Naive thymus-derived CD4-positive, alpha-beta T cell (primary cell): ENCODE results near the gene RLBP1. TPM values are rescaled to one million over a fixed set of nuclear protein-coding genes. Genes with fewer than 3 reads are reported as not detected.

Experiments
- ATAC-seq: fragments of 150-1000 bp; cut with Tn5 transposase; 2 replicates; pipeline ENCODE4 v1.10.0; 2021; ENCODE audit warnings: mild to moderate bottlenecking, moderate library complexity
- CTCF ChIA-PET: fragments of 350-600 bp; sonication (Branson Sonifier 250); formaldehyde crosslinking; loops from one replicate; lab custom pipeline; 2021; ENCODE audit warnings: antibody characterized with exemption; lab: Charles Lee
- POLR2A ChIA-PET: fragments of 350-600 bp; sonication (Branson Sonifier 250); formaldehyde crosslinking; loops from one replicate; lab custom pipeline; 2021; ENCODE audit warnings: antibody characterized with exemption, inconsistent platforms; lab: Charles Lee
- DNase-seq, 9 donors: peaks; one replicate each; pipeline versions ENCODE4 v3.0.0 to v3.0.0-alpha.2; 2020 to 2022; ENCODE audit warnings: mixed read lengths in 1 of 9
- H3K27ac ChIP-seq: one replicate; pipeline ENCODE4 v1.7.0; 2013; ENCODE audit warnings: mild to moderate bottlenecking, low read depth, low read length, moderate library complexity
- H3K27me3 ChIP-seq, 2 donors: one replicate each; pipeline ENCODE4 v1.7.0; 2013; ENCODE audit warnings: low read length in 2 of 2, mild to moderate bottlenecking in 2 of 2, moderate library complexity in 2 of 2; ENCODE audit not compliant: control insufficient read depth in 2 of 2, insufficient read depth in 2 of 2
- H3K36me3 ChIP-seq, 3 experiments: 1 replicate in 2 of 3; 2 replicates in 1 of 3; pipeline ENCODE4 v1.7.0; 2013; ENCODE audit warnings: low read length in 3 of 3, mild to moderate bottlenecking in 3 of 3, moderate library complexity in 1 of 3; ENCODE audit not compliant: insufficient read depth in 3 of 3, control insufficient read depth in 2 of 3
- H3K4me1 ChIP-seq, 2 donors: one replicate each; pipeline ENCODE4 v1.7.0; 2013; ENCODE audit warnings: low read length in 2 of 2, mild to moderate bottlenecking in 2 of 2, moderate library complexity in 1 of 2; ENCODE audit not compliant: control insufficient read depth in 2 of 2, insufficient read depth in 2 of 2
- H3K4me3 ChIP-seq: 2 replicates; pipeline ENCODE4 v1.7.0; 2013; ENCODE audit warnings: mild to moderate bottlenecking, low read length
- H3K9me3 ChIP-seq, 3 experiments: 1 replicate in 2 of 3; 2 replicates in 1 of 3; pipeline ENCODE4 v1.7.0; 2013; ENCODE audit warnings: low read length in 3 of 3; ENCODE audit not compliant: control insufficient read depth in 2 of 3
- H3K27ac Mint-ChIP-seq, 9 donors: one replicate each; pipeline ENCODE4 v1.8.0; 2020 to 2022; ENCODE audit warnings: mixed read lengths in 9 of 9, mild to moderate bottlenecking in 8 of 9, moderate library complexity in 5 of 9, inconsistent platforms in 2 of 9
- H3K27me3 Mint-ChIP-seq, 5 donors: one replicate each; pipeline ENCODE4 v1.8.0; 2021 to 2022; ENCODE audit warnings: mixed read lengths in 5 of 5, mild to moderate bottlenecking in 1 of 5
- H3K36me3 Mint-ChIP-seq, 5 donors: one replicate each; pipeline ENCODE4 v1.8.0; 2020 to 2022; ENCODE audit warnings: mixed read lengths in 5 of 5, mild to moderate bottlenecking in 3 of 5, inconsistent platforms in 1 of 5
- H3K4me1 Mint-ChIP-seq, 7 donors: one replicate each; pipeline ENCODE4 v1.8.0; 2020 to 2022; ENCODE audit warnings: mixed read lengths in 7 of 7, mild to moderate bottlenecking in 3 of 7, inconsistent platforms in 1 of 7
- H3K4me3 Mint-ChIP-seq, 10 donors: one replicate each; pipeline ENCODE4 v1.8.0; 2020 to 2022; ENCODE audit warnings: mild to moderate bottlenecking in 10 of 10, mixed read lengths in 10 of 10, moderate library complexity in 6 of 10, inconsistent platforms in 2 of 10
- H3K9me3 Mint-ChIP-seq, 11 donors: one replicate each; pipeline ENCODE4 v1.8.0; 2020 to 2022; ENCODE audit warnings: mixed read lengths in 11 of 11, mild to moderate bottlenecking in 4 of 11, inconsistent platforms in 1 of 11, moderate library complexity in 1 of 11
- intact Hi-C, 2 donors: fragments of 100-400 bp; cut with micrococcal nuclease; formaldehyde crosslinking; loops; one replicate each; pipeline ENCODE4 v1.15.1; 2023
- polyA plus RNA-seq, 2 donors: library from polyadenylated mRNA; unstranded; fragments of 300-500 nt; fragmentation: Illumina TruSeq; gene quantifications; one replicate each; pipeline ENCODE4 v1.2.3, GENCODE V29; 2021
- total RNA-seq, 6 experiments: library from RNA in 5 of 6; stranded (reverse) in 5 of 6; gene quantifications; 1 replicate in 5 of 6; 2 replicates in 1 of 6; pipeline ENCODE4 v1.2.3 and lab custom pipeline; 2021 to 2026

RLBP1 gene
- total and polyA plus RNA-seq, 7 experiments from 2014 or later = not detected

DNA sequence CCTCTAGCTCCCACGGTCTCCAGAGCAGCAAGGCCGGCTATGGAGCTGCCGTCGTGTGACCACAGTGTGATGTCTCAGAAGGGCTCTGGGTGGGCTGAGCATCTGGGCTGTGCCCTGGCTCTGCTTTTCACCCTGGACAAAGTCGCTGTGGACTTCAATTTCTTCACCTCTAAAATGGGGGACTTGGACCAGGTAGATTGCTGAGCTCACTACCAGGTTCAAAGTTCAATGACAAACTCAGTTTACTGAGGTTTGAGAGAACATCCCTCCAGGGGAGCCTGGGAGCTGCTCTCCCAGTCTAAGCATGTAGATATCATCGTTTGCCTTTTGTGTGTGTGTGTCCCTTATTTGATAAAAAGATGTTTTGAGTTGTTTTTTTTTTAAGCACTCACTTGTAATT is 25.1 kb downstream of the RLBP1 start:
- Histone ChIP-seq H3K4me1 (no peaks in the 10 kb centered on the region), H3K4me3 (no peak overlapping the region), H3K27ac (no peak overlapping the region), H3K36me3 (peaks cover 5 to 65% (median 20%) of the 10 kb centered on the region in 3 experiments), H3K9me3 (no peaks in the 10 kb centered on the region), H3K27me3 (no peaks in the 10 kb centered on the region)
- intact Hi-C loops = no loop called here
- no peak overlapping the region for H3K4me3 Mint-ChIP-seq
- H3K36me3 Mint-ChIP-seq = peaks cover 12 to 50% (median 14%) of the 10 kb centered on the region in 5 donors
- ChIA-PET POLR2A (no interaction called here), CTCF (no interaction called here)
- no peaks in the 10 kb centered on the region for H3K27me3 Mint-ChIP-seq
- DNase-seq (no peak), ATAC-seq (no peak)
- no peak overlapping the region for H3K27ac Mint-ChIP-seq
- H3K4me1 Mint-ChIP-seq = peaks cover 0 to 7% (median 0%) of the 10 kb centered on the region in 7 donors
- H3K9me3 Mint-ChIP-seq = no peaks in the 10 kb centered on the region

DNA sequence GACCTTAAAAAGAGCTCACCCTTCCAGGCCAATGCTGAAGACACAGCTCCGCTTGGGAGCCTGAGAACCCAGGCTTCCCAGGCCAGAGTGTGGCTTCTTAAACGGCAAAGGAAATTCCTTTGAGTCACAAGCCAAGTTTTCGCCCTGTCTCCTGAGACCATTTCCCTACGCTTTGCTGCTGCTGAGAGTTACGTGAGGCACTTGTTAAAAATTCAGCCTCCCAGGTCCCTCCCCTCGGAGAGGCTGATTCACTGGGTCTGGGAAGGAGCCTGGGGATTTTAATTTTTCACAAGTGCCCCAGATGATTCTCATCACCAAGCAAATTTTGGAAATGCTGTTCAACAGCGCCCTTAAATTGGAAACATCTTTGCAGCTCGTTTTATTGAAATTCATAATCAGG is 25.5 kb downstream of the RLBP1 start:
- Mint-ChIP-seq H3K4me3 (no peak overlapping the region), H3K4me1 (peaks cover 0 to 7% (median 0%) of the 10 kb centered on the region in 7 donors), H3K9me3 (no peaks in the 10 kb centered on the region), H3K27ac (no peak overlapping the region), H3K27me3 (no peaks in the 10 kb centered on the region), H3K36me3 (peaks cover 14 to 52% (median 16%) of the 10 kb centered on the region in 5 donors)
- Histone ChIP-seq H3K27me3 (no peaks in the 10 kb centered on the region), H3K27ac (no peak overlapping the region), H3K9me3 (no peaks in the 10 kb centered on the region), H3K4me3 (no peak overlapping the region), H3K36me3 (peaks cover 5 to 69% (median 20%) of the 10 kb centered on the region in 3 experiments), H3K4me1 (no peaks in the 10 kb centered on the region)
- intact Hi-C loops = no loop called here
- DNase-seq (no peak), ATAC-seq (no peak)
- ChIA-PET POLR2A (no interaction called here), CTCF (no interaction called here)

DNA sequence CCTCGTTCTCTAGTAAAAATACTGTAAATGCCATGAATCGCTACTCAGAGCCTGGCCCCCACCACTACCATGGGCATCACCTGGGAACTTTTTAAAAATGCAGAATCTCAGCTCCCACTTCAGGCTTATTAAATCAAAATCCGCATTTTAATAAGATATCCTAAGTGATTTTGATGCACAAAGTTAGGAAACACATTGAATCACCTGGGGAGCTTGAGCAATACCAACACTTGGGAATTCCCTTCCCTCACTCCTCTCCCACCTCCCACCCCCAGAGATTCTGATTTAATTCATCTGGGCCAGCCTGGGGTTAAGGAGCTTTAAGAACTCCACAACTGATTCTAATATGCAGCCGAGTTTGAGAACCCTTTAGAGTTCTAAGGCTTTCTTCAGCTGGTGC is 26.8 kb downstream of the RLBP1 start:
- H3K27ac ChIP-seq = no peak overlapping the region
- H3K4me3 ChIP-seq = no peak overlapping the region
- DNase-seq = no peak
- no peaks in the 10 kb centered on the region for H3K9me3 ChIP-seq
- no peaks in the 10 kb centered on the region for H3K9me3 Mint-ChIP-seq
- no peak for ATAC-seq
- CTCF ChIA-PET = no interaction called here
- no peaks in the 10 kb centered on the region for H3K4me1 ChIP-seq
- peaks cover 5 to 78% (median 20%) of the 10 kb centered on the region in 3 experiments for H3K36me3 ChIP-seq
- H3K27ac Mint-ChIP-seq = peak overlapping the region in 1 of 9 donors; percentile 59
- peaks cover 0 to 7% (median 0%) of the 10 kb centered on the region in 7 donors for H3K4me1 Mint-ChIP-seq
- H3K36me3 Mint-ChIP-seq = peaks cover 17 to 51% (median 17%) of the 10 kb centered on the region in 5 donors
- H3K27me3 ChIP-seq = no peaks in the 10 kb centered on the region
- H3K27me3 Mint-ChIP-seq = no peaks in the 10 kb centered on the region
- intact Hi-C loops = no loop called here
- POLR2A ChIA-PET = no interaction called here
- no peak overlapping the region for H3K4me3 Mint-ChIP-seq

DNA sequence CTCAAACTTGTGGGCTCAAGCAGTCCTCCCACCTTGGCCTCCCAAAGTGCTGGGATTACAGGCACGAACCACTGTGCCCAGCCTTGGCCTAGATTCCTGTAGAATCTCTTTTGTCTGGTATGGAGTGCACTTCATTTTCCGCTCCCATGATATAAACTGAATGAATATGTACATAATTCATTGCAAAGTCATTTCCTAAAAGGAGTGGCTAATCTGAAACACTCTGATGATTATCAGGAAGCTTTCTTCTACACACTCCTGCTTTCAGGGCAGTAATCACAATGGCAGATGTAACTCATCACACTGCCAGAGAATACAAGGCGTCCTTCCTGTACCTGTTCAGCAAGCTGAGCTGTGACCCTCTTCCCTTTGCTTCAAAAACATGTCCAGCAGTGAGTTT is 28.6 kb downstream of the RLBP1 start:
- Histone ChIP-seq H3K27ac (no peak overlapping the region), H3K9me3 (no peaks in the 10 kb centered on the region), H3K4me3 (no peak overlapping the region), H3K4me1 (no peaks in the 10 kb centered on the region), H3K36me3 (peaks cover 12 to 92% (median 16%) of the 10 kb centered on the region in 3 experiments), H3K27me3 (no peaks in the 10 kb centered on the region)
- Mint-ChIP-seq H3K4me1 (peaks cover 0 to 7% (median 0%) of the 10 kb centered on the region in 7 donors), H3K36me3 (peaks cover 17 to 59% (median 26%) of the 10 kb centered on the region in 5 donors), H3K4me3 (no peak overlapping the region), H3K9me3 (no peaks in the 10 kb centered on the region), H3K27me3 (no peaks in the 10 kb centered on the region), H3K27ac (no peak overlapping the region)
- ChIA-PET CTCF (no interaction called here), POLR2A (interaction anchor here (0.7 kb wide), 1 partner anchor 192 kb away, joined by 3 read pairs; no protein-coding TSS in a partner anchor)
- no peak for DNase-seq
- intact Hi-C loops = no loop called here
- no peak for ATAC-seq

DNA sequence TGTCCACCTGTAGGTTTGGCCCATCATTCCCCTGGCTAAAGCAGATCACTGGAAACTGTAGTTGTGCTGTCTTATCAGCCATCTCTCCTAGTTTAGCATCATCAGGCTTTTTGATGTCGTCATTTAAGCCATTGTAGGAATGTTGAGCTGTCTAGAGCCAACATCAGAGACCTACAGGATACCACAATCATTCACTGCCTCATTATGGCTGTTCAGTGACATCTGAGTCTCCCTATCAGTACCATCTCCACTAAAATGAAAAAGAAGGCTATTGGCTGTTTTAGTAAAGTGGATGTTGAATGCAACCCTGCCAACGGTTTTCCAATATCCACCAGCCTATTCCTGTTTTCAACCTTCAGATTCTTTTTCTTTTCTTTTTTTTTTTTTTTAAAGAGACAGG is 29.2 kb downstream of the RLBP1 start:
- intact Hi-C loops = no loop called here
- H3K27ac Mint-ChIP-seq = no peak overlapping the region
- ATAC-seq = no peak

DNA sequence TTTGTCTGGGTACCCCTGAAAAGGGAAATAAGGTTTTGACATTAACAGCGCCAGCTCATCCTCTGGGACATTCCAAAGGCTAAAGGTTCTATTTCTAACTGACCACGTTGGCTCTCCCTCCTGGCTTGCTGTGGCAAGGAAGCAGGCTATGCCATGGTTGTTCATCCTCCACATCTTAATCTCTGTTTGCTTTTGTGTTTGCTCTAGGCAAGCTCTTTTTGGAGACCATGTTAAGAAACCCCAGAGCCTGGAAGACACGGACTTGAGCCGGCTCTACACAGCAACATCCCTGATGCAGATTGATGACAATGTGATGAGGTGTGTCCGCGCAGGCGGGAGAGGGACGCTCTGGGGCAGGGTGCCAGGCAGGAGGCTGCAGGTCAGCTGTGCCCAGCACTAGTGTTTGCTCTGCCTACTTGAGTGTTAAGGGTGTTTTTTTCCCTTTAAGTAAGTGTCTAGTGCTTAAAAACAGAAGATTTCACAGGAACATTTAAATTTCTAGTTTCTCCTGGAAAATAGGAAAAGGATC is 33.3 kb downstream of the RLBP1 start:
- no peaks in the 10 kb centered on the region for H3K4me1 ChIP-seq

More for the DNA sequence above, 29.2 kb downstream of the RLBP1 start:
- Histone ChIP-seq H3K27me3 (no peaks in the 10 kb centered on the region), H3K27ac (no peak overlapping the region), H3K4me3 (no peak overlapping the region), H3K36me3 (peaks cover 12 to 92% (median 16%) of the 10 kb centered on the region in 3 experiments), H3K4me1 (no peaks in the 10 kb centered on the region), H3K9me3 (no peaks in the 10 kb centered on the region)
- peaks cover 0 to 4% (median 0%) of the 10 kb centered on the region in 7 donors for H3K4me1 Mint-ChIP-seq
- POLR2A ChIA-PET = no interaction called here
- H3K36me3 Mint-ChIP-seq = peaks cover 15 to 59% (median 25%) of the 10 kb centered on the region in 5 donors
- no peak overlapping the region for H3K4me3 Mint-ChIP-seq
- DNase-seq = no peak
- CTCF ChIA-PET = no interaction called here
- H3K9me3 Mint-ChIP-seq = no peaks in the 10 kb centered on the region
- no peaks in the 10 kb centered on the region for H3K27me3 Mint-ChIP-seq

More for the DNA sequence above, 33.3 kb downstream of the RLBP1 start:
- no peak overlapping the region for H3K4me3 Mint-ChIP-seq
- no peak overlapping the region for H3K4me3 ChIP-seq
- H3K4me1 Mint-ChIP-seq = peaks cover 0 to 3% (median 0%) of the 10 kb centered on the region in 7 donors
- H3K27ac Mint-ChIP-seq = no peak overlapping the region
- no peak for DNase-seq
- no peaks in the 10 kb centered on the region for H3K9me3 Mint-ChIP-seq
- H3K27me3 ChIP-seq = no peaks in the 10 kb centered on the region
- peaks cover 11 to 85% (median 12%) of the 10 kb centered on the region in 3 experiments for H3K36me3 ChIP-seq
- ChIA-PET CTCF (interaction anchor here (1.4 kb wide), 1 partner anchor 10 kb away, joined by 3 read pairs; no protein-coding TSS in a partner anchor), POLR2A (no interaction called here)
- H3K36me3 Mint-ChIP-seq = peaks cover 9 to 62% (median 26%) of the 10 kb centered on the region in 5 donors
- ATAC-seq = no peak
- intact Hi-C loops = no loop called here
- no peaks in the 10 kb centered on the region for H3K9me3 ChIP-seq
- no peaks in the 10 kb centered on the region for H3K27me3 Mint-ChIP-seq
- no peak overlapping the region for H3K27ac ChIP-seq
